ENCODE data around the gene CRY1.

CRY1 gene

GRCh38 chr12:106953352-106954250 is 139.7 kb downstream of the CRY1 start:
- TF ChIP-seq FOXP2 (optimal IDR thresholded peaks at IDR 0.05; ENCODE audit: borderline replicate concordance, extremely low read depth, extremely low read length, insufficient read depth) = no peak
- TF ChIP-seq TAF1 (IDR thresholded peaks at IDR 0.05; ENCODE audit: borderline replicate concordance, insufficient read depth, low read length) = no peak
- no peak for TF ChIP-seq POLR2AphosphoS5 (IDR thresholded peaks at IDR 0.05; ENCODE audit: low read depth, low read length)
- TF ChIP-seq REST (IDR thresholded peaks at IDR 0.05; ENCODE audit: insufficient read depth in 1 of 2, low read depth in 2 of 2, low read length in 2 of 2) = no peak
- TF ChIP-seq SIN3A (IDR thresholded peaks at IDR 0.05; ENCODE audit: borderline replicate concordance, insufficient read depth, low read length) = no peak

DNA sequence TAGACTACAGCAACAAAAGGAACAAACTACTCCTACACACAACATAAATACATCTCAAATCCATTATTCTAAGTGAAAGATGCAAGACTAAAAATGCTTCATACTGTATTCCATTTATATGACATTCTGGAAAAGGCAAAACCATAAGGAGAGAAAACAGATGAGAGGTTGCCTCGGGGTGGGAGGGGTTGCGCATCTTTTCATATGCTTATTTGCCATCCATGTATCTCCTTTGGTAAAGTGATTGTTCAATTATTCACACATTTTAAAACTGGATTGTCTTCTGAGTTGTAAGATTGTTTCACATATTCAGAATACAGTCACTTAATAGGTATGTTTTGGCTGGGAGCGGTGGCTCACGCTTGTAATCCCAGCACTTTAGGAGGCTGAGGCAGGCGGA is 142.8 kb downstream of the CRY1 start:
- TF ChIP-seq FOXP2 (optimal IDR thresholded peaks at IDR 0.05; ENCODE audit: borderline replicate concordance, extremely low read depth, extremely low read length, insufficient read depth) (no peak), POLR2AphosphoS5 (IDR thresholded peaks at IDR 0.05; ENCODE audit: low read depth, low read length) (no peak), TAF1 (IDR thresholded peaks at IDR 0.05; ENCODE audit: borderline replicate concordance, insufficient read depth, low read length) (no peak), SIN3A (IDR thresholded peaks at IDR 0.05; ENCODE audit: borderline replicate concordance, insufficient read depth, low read length) (no peak)

DNA sequence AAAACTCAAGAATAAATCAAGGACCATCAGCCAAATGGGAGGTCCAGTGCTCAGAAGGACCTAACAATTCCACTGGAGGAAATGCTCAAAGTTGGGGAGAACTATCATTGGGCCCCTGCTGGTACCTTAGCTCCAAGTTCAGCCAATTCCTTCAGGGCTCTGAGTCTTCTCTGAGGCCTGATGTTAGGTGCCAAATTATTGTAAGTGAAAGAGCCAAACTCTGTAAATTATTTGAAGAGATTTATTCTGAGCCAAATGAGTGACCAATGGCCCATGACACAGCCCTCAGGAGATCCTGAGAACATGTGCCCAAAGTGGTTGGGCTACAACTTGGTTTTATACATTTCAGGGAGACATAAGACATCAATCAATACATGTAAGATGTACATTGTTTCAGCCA is 145.9 kb downstream of the CRY1 start:
- TF ChIP-seq REST (IDR thresholded peaks at IDR 0.05; ENCODE audit: insufficient read depth in 1 of 2, low read depth in 2 of 2, low read length in 2 of 2) = no peak
- no peak for TF ChIP-seq FOXP2 (optimal IDR thresholded peaks at IDR 0.05; ENCODE audit: borderline replicate concordance, extremely low read depth, extremely low read length, insufficient read depth)
- TF ChIP-seq SIN3A (IDR thresholded peaks at IDR 0.05; ENCODE audit: borderline replicate concordance, insufficient read depth, low read length) = no peak
- no peak for TF ChIP-seq TAF1 (IDR thresholded peaks at IDR 0.05; ENCODE audit: borderline replicate concordance, insufficient read depth, low read length)
- no peak for TF ChIP-seq POLR2AphosphoS5 (IDR thresholded peaks at IDR 0.05; ENCODE audit: low read depth, low read length)

DNA sequence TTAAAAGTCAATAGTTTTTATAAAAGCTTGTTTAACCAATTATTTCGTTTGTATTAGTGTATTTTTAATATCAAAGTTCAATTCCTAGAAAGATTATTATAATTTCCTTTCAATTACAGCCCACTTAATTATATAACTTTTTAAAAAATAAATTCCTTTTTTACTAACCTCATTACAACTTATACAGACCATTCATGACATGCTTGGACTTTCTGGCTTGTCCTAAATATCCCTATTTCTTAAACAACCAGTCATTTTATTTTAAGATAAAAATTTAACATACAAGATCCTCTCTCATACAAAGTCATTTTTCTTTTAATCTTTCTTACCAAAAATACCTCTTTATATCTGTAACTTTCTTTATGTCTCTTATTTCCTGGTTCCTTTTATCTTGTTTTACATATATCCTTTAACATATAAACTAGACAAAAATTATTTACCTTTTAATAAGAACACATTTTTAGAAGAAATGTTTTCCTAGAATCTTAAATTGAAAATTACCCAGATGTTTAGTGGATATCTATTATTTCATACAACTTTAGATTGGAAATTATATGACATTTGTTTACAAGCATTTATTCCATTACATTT is 148.0 kb downstream of the CRY1 start:
- TF ChIP-seq FOXP2 (optimal IDR thresholded peaks at IDR 0.05; ENCODE audit: borderline replicate concordance, extremely low read depth, extremely low read length, insufficient read depth) = no peak
- no peak for TF ChIP-seq REST (IDR thresholded peaks at IDR 0.05; ENCODE audit: insufficient read depth in 1 of 2, low read depth in 2 of 2, low read length in 2 of 2)
- TF ChIP-seq POLR2AphosphoS5 (IDR thresholded peaks at IDR 0.05; ENCODE audit: low read depth, low read length) = no peak

DNA sequence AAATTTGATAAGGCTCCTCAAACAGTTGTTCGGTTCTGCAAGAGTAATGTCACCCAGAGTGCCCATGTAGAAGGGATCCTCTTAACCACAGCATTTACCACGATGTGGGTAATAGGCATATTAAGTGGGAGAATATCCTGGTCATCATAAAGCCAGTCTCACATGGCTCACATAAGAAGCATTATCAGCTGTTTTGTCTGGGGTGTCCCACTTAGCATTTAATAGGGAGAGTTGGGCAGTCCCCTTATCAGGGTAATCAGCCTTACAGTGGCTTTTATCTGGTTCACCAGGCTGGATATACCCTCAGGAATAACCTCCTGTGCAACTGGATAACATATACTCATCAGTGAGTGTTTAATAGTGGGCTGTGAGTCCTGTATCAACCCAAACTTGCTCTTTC is 150.6 kb downstream of the CRY1 start:
- TF ChIP-seq POLR2AphosphoS5 (IDR thresholded peaks at IDR 0.05; ENCODE audit: low read depth, low read length) (no peak), REST (IDR thresholded peaks at IDR 0.05; ENCODE audit: insufficient read depth in 1 of 2, low read depth in 2 of 2, low read length in 2 of 2) (no peak), TAF1 (IDR thresholded peaks at IDR 0.05; ENCODE audit: borderline replicate concordance, insufficient read depth, low read length) (no peak), SIN3A (IDR thresholded peaks at IDR 0.05; ENCODE audit: borderline replicate concordance, insufficient read depth, low read length) (no peak), FOXP2 (optimal IDR thresholded peaks at IDR 0.05; ENCODE audit: borderline replicate concordance, extremely low read depth, extremely low read length, insufficient read depth) (no peak)

Data from PFSK-1 (cell line).